GM23338 (cell line): ENCODE results near the gene RYR3. TPM values are rescaled to one million over a fixed set of nuclear protein-coding genes. Genes with fewer than 3 reads are reported as not detected.

ENCODE experiments used
- ATAC-seq: fragments of 200-7000 bp; cut with Tn5 transposase; 3 replicates; pipeline ENCODE4 v1.9.1; 2020
- DNase-seq: peaks from one replicate; pipeline ENCODE4 v3.0.0-alpha.2; 2015; ENCODE audit warnings: low spot score
- H2AFZ ChIP-seq: fragments of 200-600 bp; sonication (generic); 2 replicates; pipeline ENCODE4 v1.8.0; 2016; ENCODE audit warnings: antibody characterized with exemption, mild to moderate bottlenecking, moderate library complexity
- H3F3A ChIP-seq: fragments of 200-600 bp; sonication (generic); replicated peaks from 2 replicates; pipeline ENCODE4 v1.8.0; 2017; ENCODE audit warnings: antibody characterized with exemption, mixed run types, low read depth
- H3K27ac ChIP-seq: fragments of 200-600 bp; sonication (generic); 2 replicates; pipeline ENCODE4 v1.6.1; 2016; ENCODE audit warnings: low read depth
- H3K27me3 ChIP-seq: fragments of 200-600 bp; sonication (generic); 2 replicates; pipeline ENCODE4 v1.8.0; 2016; ENCODE audit warnings: mild to moderate bottlenecking, mixed run types, moderate library complexity; ENCODE audit not compliant: insufficient read depth
- H3K36me3 ChIP-seq: fragments of 200-600 bp; sonication (generic); 2 replicates; pipeline ENCODE4 v1.8.0; 2016; ENCODE audit warnings: mild to moderate bottlenecking; ENCODE audit not compliant: insufficient read depth
- H3K4me1 ChIP-seq: fragments of 200-600 bp; sonication (generic); 2 replicates; pipeline ENCODE4 v1.8.0; 2016; ENCODE audit warnings: mild to moderate bottlenecking, moderate library complexity; ENCODE audit not compliant: insufficient read depth
- H3K4me2 ChIP-seq: fragments of 200-600 bp; sonication (generic); 2 replicates; pipeline ENCODE4 v1.7.1; 2017; ENCODE audit warnings: mixed run types
- H3K4me3 ChIP-seq: fragments of 200-600 bp; sonication (generic); 2 replicates; pipeline ENCODE4 v1.6.1; 2016; ENCODE audit warnings: mixed run types
- H3K79me2 ChIP-seq: fragments of 200-600 bp; sonication (generic); replicated peaks from 2 replicates; pipeline ENCODE4 v1.8.0; 2017; ENCODE audit warnings: mild to moderate bottlenecking; ENCODE audit not compliant: insufficient read depth
- H3K9me2 ChIP-seq: fragments of 200-600 bp; sonication (generic); 2 replicates; pipeline ENCODE4 v1.8.0; 2017; ENCODE audit not compliant: insufficient read depth
- H4K20me1 ChIP-seq: fragments of 200-600 bp; sonication (generic); replicated peaks from 2 replicates; pipeline ENCODE4 v1.8.0; 2017; ENCODE audit warnings: mild to moderate bottlenecking; ENCODE audit not compliant: insufficient read depth
- H3K27ac Mint-ChIP-seq: 2 replicates; pipeline ENCODE4 v1.8.0; 2020; ENCODE audit warnings: inconsistent platforms, mild to moderate bottlenecking, moderate library complexity, mixed read lengths
- H3K27me3 Mint-ChIP-seq: 3 replicates; pipeline ENCODE4 v1.8.0; 2022; ENCODE audit warnings: low read depth, mild to moderate bottlenecking, moderate library complexity, mixed read lengths, inconsistent platforms; ENCODE audit not compliant: insufficient read depth, poor library complexity
- H3K36me3 Mint-ChIP-seq: 3 replicates; pipeline ENCODE4 v1.8.0; 2021; ENCODE audit warnings: low read depth, mild to moderate bottlenecking, inconsistent platforms, moderate library complexity, mixed read lengths
- H3K4me1 Mint-ChIP-seq: 3 replicates; pipeline ENCODE4 v1.8.0; 2020; ENCODE audit warnings: mild to moderate bottlenecking, inconsistent platforms, mixed read lengths
- H3K4me3 Mint-ChIP-seq: 3 replicates; pipeline ENCODE4 v1.8.0; 2021; ENCODE audit warnings: moderate library complexity, mild to moderate bottlenecking, inconsistent platforms, mixed read lengths
- H3K9me3 Mint-ChIP-seq: 3 replicates; pipeline ENCODE4 v1.8.0; 2020; ENCODE audit warnings: moderate library complexity, mild to moderate bottlenecking, inconsistent platforms, mixed read lengths
- CREB1 ChIP-seq: fragments of 250-450 bp; sonication (Bioruptor Pico); IDR thresholded peaks from 2 replicates; pipeline ENCODE4 v1.5.0; 2020; ENCODE audit warnings: low read depth, mild to moderate bottlenecking, moderate library complexity
- CTCF ChIP-seq, 2 experiments: fragments of 200-600 bp in 1 of 2; sonication (generic) in 1 of 2; conservative IDR thresholded peaks; 2 replicates each; pipeline versions ENCODE4 v1.5.1 to v1.6.1; 2016 to 2017; ENCODE audit warnings: antibody characterized with exemption in 2 of 2, low read depth in 2 of 2, mild to moderate bottlenecking in 2 of 2, moderate library complexity in 1 of 2
- EZH2 ChIP-seq: fragments of 200-600 bp; sonication (generic); IDR thresholded peaks from one replicate; pipeline ENCODE4 v1.8.0; 2017; ENCODE audit warnings: antibody characterized with exemption, mild to moderate bottlenecking, low read depth; ENCODE audit not compliant: unreplicated experiment
- NANOG ChIP-seq: IDR thresholded peaks from 2 replicates; pipeline ENCODE4 v1.6.1; 2016; ENCODE audit warnings: antibody characterized with exemption, borderline replicate concordance
- STAT1 ChIP-seq: IDR thresholded peaks from one replicate; pipeline ENCODE4 v1.6.1; 2016; ENCODE audit warnings: antibody characterized with exemption; ENCODE audit not compliant: unreplicated experiment
- ZNF331 ChIP-seq: fragments of 250-450 bp; sonication (Bioruptor Pico); IDR thresholded peaks from 2 replicates; pipeline ENCODE4 v1.5.0; 2020; ENCODE audit warnings: low read depth, mild to moderate bottlenecking, moderate library complexity
- ZNF462 ChIP-seq: fragments of 250-450 bp; sonication (Bioruptor Pico); IDR thresholded peaks from 2 replicates; pipeline ENCODE4 v1.5.0; 2020; ENCODE audit warnings: mild to moderate bottlenecking, moderate library complexity
- polyA plus RNA-seq: library from polyadenylated mRNA; unstranded; fragments of >200 nt; fragmentation: Nextera tagmentation; extraction: Ambion mirVana; gene quantifications from 2 replicates; pipeline ENCODE4 v1.2.1, GENCODE V29; 2016
- total RNA-seq: library from RNA; depleted of rRNA; stranded (reverse); fragments of >200 nt; shearing (Covaris generic); gene quantifications from 2 replicates; pipeline ENCODE4 v1.2.3, GENCODE V29; 2014

Gene RYR3
- total and polyA plus RNA-seq, 2 experiments from 2014 or later = 1.1 to 1.2 TPM

- TF ChIP-seq ZNF462 (no peak), NANOG (no peak), EZH2 (no peak), CTCF (conservative IDR thresholded peaks at IDR 0.05; ENCODE audit: low read depth in 2 of 2) (no peak)
Observed at GRCh38 chr15:33358306-33358705, 47.5 kb downstream of the RYR3 start (continued).

GRCh38 chr15:33360886-33361285 lies 50.1 kb downstream of the RYR3 start:
- Histone ChIP-seq H3K4me1 (no peaks in the 10 kb centered on the region), H3K27me3 (no peaks in the 10 kb centered on the region), H3K79me2 (no peaks in the 10 kb centered on the region), H2AFZ (no peak overlapping the region), H3K4me3 (no peak overlapping the region), H3K36me3 (no peaks in the 10 kb centered on the region), H3K4me2 (no peak overlapping the region), H3K27ac (no peak overlapping the region), H3K9me2 (no peaks in the 10 kb centered on the region), H4K20me1 (no peaks in the 10 kb centered on the region), H3F3A (no peaks in the 10 kb centered on the region)
- no peaks in the 10 kb centered on the region for H3K36me3 Mint-ChIP-seq
- no peak overlapping the region for H3K27ac Mint-ChIP-seq
- H3K4me1 Mint-ChIP-seq = no peaks in the 10 kb centered on the region
- H3K27me3 Mint-ChIP-seq = no peaks in the 10 kb centered on the region
- H3K4me3 Mint-ChIP-seq = no peak overlapping the region
- ATAC-seq (no peak), DNase-seq (no peak)
- H3K9me3 Mint-ChIP-seq = no peaks in the 10 kb centered on the region
- TF ChIP-seq ZNF331 (CRISPR knock-in tag) (no peak), NANOG (no peak), CREB1 (no peak), STAT1 (no peak), CTCF (conservative IDR thresholded peaks at IDR 0.05; ENCODE audit: low read depth in 2 of 2) (no peak)
